HepG2 (cell line): Measurements from ENCODE around the gene THADA. TPM values are rescaled to one million over a fixed set of nuclear protein-coding genes. Genes with fewer than 3 reads are reported as not detected.

ENCODE experiments used
- ATF4 ChIP-seq, 2 experiments: fragments of 450-650 bp in 1 of 2; sonication (generic) in 1 of 2; formaldehyde crosslinking; IDR thresholded peaks; 2 replicates each; pipeline versions ENCODE4 v1.5.0 to v1.8.0; 2020 to 2022; ENCODE audit warnings: mild to moderate bottlenecking in 1 of 2, missing genetic modification reagents in 1 of 2
- CENPBD1 ChIP-seq: sonication (generic); formaldehyde crosslinking; IDR thresholded peaks from 2 replicates; pipeline ENCODE4 v1.8.0; 2022; ENCODE audit warnings: missing genetic modification reagents, low read depth, mild to moderate bottlenecking, borderline replicate concordance
- CREB1 ChIP-seq, 2 experiments: fragments of 450-650 bp in 1 of 2; IDR thresholded peaks; 2 replicates each; pipeline ENCODE4 v1.6.1; 2016 to 2017; ENCODE audit warnings: control low read depth in 1 of 2, mild to moderate bottlenecking in 1 of 2, missing compliant biosample characterization in 1 of 2, missing genetic modification characterization in 1 of 2
- FOXP4 ChIP-seq: sonication (generic); formaldehyde crosslinking; IDR thresholded peaks from 2 replicates; pipeline ENCODE4 v1.4.0; 2020; ENCODE audit warnings: missing genetic modification reagents
- IKZF5 ChIP-seq: IDR thresholded peaks from 2 replicates; pipeline ENCODE4 v1.6.1; 2018; ENCODE audit warnings: missing genetic modification reagents, mild to moderate bottlenecking, missing compliant biosample characterization
- KLF11 ChIP-seq: IDR thresholded peaks from 2 replicates; pipeline ENCODE4 v1.6.1; 2016; ENCODE audit warnings: missing compliant biosample characterization
- NR3C1 ChIP-seq: sonication (generic); formaldehyde crosslinking; IDR thresholded peaks from 2 replicates; pipeline ENCODE4 v1.4.0; 2020; ENCODE audit warnings: missing genetic modification reagents
- RFXANK ChIP-seq: IDR thresholded peaks from 2 replicates; pipeline ENCODE4 v1.6.1; 2016
- STAG1 ChIP-seq: sonication (generic); formaldehyde crosslinking; IDR thresholded peaks from 2 replicates; pipeline ENCODE4 v1.4.0; 2020; ENCODE audit warnings: missing genetic modification reagents
- TFE3 ChIP-seq: IDR thresholded peaks from 2 replicates; pipeline ENCODE4 v1.6.1; 2016
- TP53 ChIP-seq: sonication (generic); formaldehyde crosslinking; conservative IDR thresholded peaks from 2 replicates; pipeline ENCODE4 v1.4.0; 2020; ENCODE audit warnings: missing genetic modification reagents
- ZBTB38 ChIP-seq: sonication (generic); formaldehyde crosslinking; IDR thresholded peaks from 2 replicates; pipeline ENCODE4 v1.5.1; 2020; ENCODE audit warnings: mild to moderate bottlenecking, missing genetic modification reagents
- ZNF124 ChIP-seq: sonication (generic); formaldehyde crosslinking; IDR thresholded peaks from 2 replicates; pipeline ENCODE4 v1.4.0; 2020; ENCODE audit warnings: missing genetic modification reagents
- ZNF205 ChIP-seq: IDR thresholded peaks from 2 replicates; pipeline ENCODE4 v1.6.1; 2018; ENCODE audit warnings: missing biosample characterization, missing genetic modification reagents
- ZNF224 ChIP-seq: sonication (generic); formaldehyde crosslinking; IDR thresholded peaks from 2 replicates; pipeline ENCODE4 v1.5.0; 2020; ENCODE audit warnings: mild to moderate bottlenecking, missing genetic modification reagents
- ZNF253 ChIP-seq: sonication (generic); formaldehyde crosslinking; IDR thresholded peaks from 2 replicates; pipeline ENCODE4 v1.8.0; 2022; ENCODE audit warnings: mild to moderate bottlenecking, missing genetic modification reagents, borderline replicate concordance
- ZNF317 ChIP-seq: sonication (generic); formaldehyde crosslinking; IDR thresholded peaks from 2 replicates; pipeline ENCODE4 v1.5.0; 2020; ENCODE audit warnings: mild to moderate bottlenecking, missing genetic modification reagents
- ZNF512B ChIP-seq: sonication (generic); formaldehyde crosslinking; IDR thresholded peaks from 2 replicates; pipeline ENCODE4 v1.5.1; 2020; ENCODE audit warnings: missing genetic modification reagents, mild to moderate bottlenecking, borderline replicate concordance
- ZNF615 ChIP-seq: sonication (generic); formaldehyde crosslinking; IDR thresholded peaks from 2 replicates; pipeline ENCODE4 v1.5.0; 2020; ENCODE audit warnings: mild to moderate bottlenecking, missing genetic modification reagents, borderline replicate concordance
- ZNF652 ChIP-seq: IDR thresholded peaks from 2 replicates; pipeline ENCODE4 v1.6.1; 2016; ENCODE audit warnings: low read depth, borderline replicate concordance
- polyA plus RNA-seq, 8 experiments: library from polyadenylated mRNA; depleted of rRNA in 3 of 8; stranded (reverse) in 7 of 8; unstranded in 1 of 8; fragments of >200 nt; fragmentation: Illumina TruSeq in 4 of 8; extraction: Trizol in 4 of 8; gene quantifications; 2 replicates each; pipeline versions ENCODE4 v1.2.1 to v1.2.3, GENCODE V29; 2011 to 2016; ENCODE audit warnings: low read depth in 4 of 8, missing spikeins in 1 of 8, mixed read lengths in 1 of 8; ENCODE audit not compliant: insufficient read depth in 1 of 8
- total RNA-seq, 5 experiments: library from RNA; depleted of rRNA; stranded (reverse); fragments of >200 nt; fragmentation: Illumina TruSeq; extraction: Trizol; gene quantifications; 2 replicates each; pipeline ENCODE4 v1.2.3, GENCODE V29; 2016; ENCODE audit warnings: low read depth in 1 of 5

THADA gene
- total and polyA plus RNA-seq, 2 of the 13 experiments (the other 11 are each of a cell fraction or from before 2014, with no cell fraction given) = 12.7 to 21.7 TPM

GRCh38 chr2:43455731-43456642 is 139.9 kb downstream of the THADA start (continued):
- TF ChIP-seq IKZF5 (peak; percentile 38; the same call in 1 of the 2 replicates), RFXANK (CRISPR knock-in tag) (0 out of 2 replicates have a peak, but pooled peaks have one; percentile 68), ZNF512B (CRISPR knock-in tag) (no peak), ZNF253 (CRISPR knock-in tag) (no peak), NR3C1 (no peak), KLF11 (0 out of 2 replicates have a peak, but pooled peaks have one; percentile 26), ZNF205 (CRISPR knock-in tag) (no peak), TFE3 (CRISPR knock-in tag) (peak; percentile 64), ZNF652 (CRISPR knock-in tag) (peak; percentile 36; the same call in 1 of the 2 replicates), STAG1 (CRISPR knock-in tag) (peak; percentile 71), ZNF124 (CRISPR knock-in tag) (peak; percentile 58; the same call in 1 of the 2 replicates), CREB1 (IDR thresholded peaks at IDR 0.05) (no peak), CREB1 (CRISPR knock-in tag; IDR thresholded peaks at IDR 0.05) (no peak), CENPBD1 (CRISPR knock-in tag) (no peak), FOXP4 (CRISPR knock-in tag) (peak; percentile 56), TP53 (CRISPR knock-in tag) (no peak), ZBTB38 (CRISPR knock-in tag) (no peak), ZNF615 (CRISPR knock-in tag) (no peak), ZNF224 (CRISPR knock-in tag) (no peak), ATF4 (CRISPR knock-in tag; IDR thresholded peaks at IDR 0.05) (0 out of 4 replicates have a peak, but pooled peaks of 1 of the 2 experiments have one; percentile 24), ZNF317 (CRISPR knock-in tag) (no peak)
